Measurements from ENCODE around the gene TUBB. TPM values are rescaled to one million over a fixed set of nuclear protein-coding genes. Genes with fewer than 3 reads are reported as not detected.
A peak's percentile ranks its signal among the peaks of the same experiment; 100 is the strongest.

The TUBB gene
- total and polyA plus RNA-seq, 9 of the 15 experiments (the other 6 are each of a cell fraction or from before 2014, with no cell fraction given), result 971 to 2,870 (median 1,478) TPM

- no peaks in the 10 kb centered on the region for H3K9me1 ChIP-seq (ENCODE audit: control insufficient read depth, insufficient read depth, low read length)
- FAIRE-seq (peak; percentile 86), DNase-seq (ENCODE audit: extremely low read depth in 1 of 4, low spot score in 3 of 4) (peak; percentile 93 to 95 (median 94)), ATAC-seq (peak; percentile 68)
- ChIA-PET POLR2A (interaction anchor here (0.6 to 23.5 kb wide), 8 partner anchors 9 to 151 kb away, joined by 3 to 524 read pairs (median 3); partner anchors contain the start of genes MDC1, MRPS18B and TUBB), CTCF (ENCODE audit: low intra/inter-chr PET ratio) (no interaction called here)
- peak within 1 kb of the TSS; percentile 95 for H3K4me2 ChIP-seq (ENCODE audit: insufficient read depth, low read length)
- no peaks in the 10 kb centered on the region for H4K20me1 ChIP-seq (replicated peaks; ENCODE audit: control insufficient read depth, insufficient read depth, low read length)
- H3K9me3 ChIP-seq (replicated peaks; ENCODE audit: control insufficient read depth, insufficient read depth, low read depth, low read length), result no peaks in the 10 kb centered on the region
- peaks cover 44% of the 10 kb centered on the region for H3K79me2 ChIP-seq (ENCODE audit: control insufficient read depth, insufficient read depth, low read length)
- H2AFZ ChIP-seq (ENCODE audit: low read depth, low read length), result peak within 1 kb of the TSS; percentile 99
- TSS peak; percentile 78 for BruUV-seq (replicated peaks)
- in situ Hi-C loops (cut with MboI), result no loop called here
- H3K36me3 ChIP-seq (ENCODE audit: control insufficient read depth, insufficient read depth, low read length), result peaks cover 8% of the 10 kb centered on the region; the same call in 2 of the 3 replicates
- intact Hi-C loops (cut with micrococcal nuclease), result no loop called here
- H3K4me1 ChIP-seq (replicated peaks in 1 of 2; ENCODE audit: control insufficient read depth in 2 of 2, insufficient read depth in 2 of 2, low read length in 2 of 2), result peaks cover 33 to 54% of the 10 kb centered on the region in 2 experiments
- H3K9ac ChIP-seq (ENCODE audit: insufficient read depth in 1 of 2, low read depth in 2 of 2, low read length in 2 of 2), result peak within 1 kb of the TSS; percentile 74 to 92
- H3K27ac ChIP-seq (ENCODE audit: extremely low read depth, low read depth, low read length), result peak within 1 kb of the TSS; percentile 66
- H3K27me3 ChIP-seq (ENCODE audit: control insufficient read depth in 2 of 2, insufficient read depth in 2 of 2, low read length in 2 of 2), result no peaks in the 10 kb centered on the region
- under 1% methylated on average over 29 of the region's 40 CpGs for WGBS (ENCODE audit: insufficient coverage, low coverage, missing lambda C conversion rate)
- peak within 1 kb of the TSS; percentile 71 for H3K4me3 ChIP-seq
- no peak for TF ChIP-seq ESRRB (CRISPR knock-in tag; IDR thresholded peaks at IDR 0.05; ENCODE audit: borderline replicate concordance)
- peak; percentile 42 for TF ChIP-seq SMARCA4 (IDR thresholded peaks at IDR 0.05)
- TF ChIP-seq ZNF589 (CRISPR knock-in tag; IDR thresholded peaks at IDR 0.05; ENCODE audit: low read depth), result no peak
- TF ChIP-seq HMG20B (CRISPR knock-in tag; IDR thresholded peaks at IDR 0.05), result no peak
- peak; percentile 53 for TF ChIP-seq HMGN3 (IDR thresholded peaks at IDR 0.05; ENCODE audit: borderline replicate concordance, extremely low read depth, insufficient read length, low read depth, low read length)
- no peak for TF ChIP-seq SRSF1 (IDR thresholded peaks at IDR 0.05; ENCODE audit: low read depth, low read length)
- no peak for TF ChIP-seq ILK (tag; IDR thresholded peaks at IDR 0.05; ENCODE audit: borderline replicate concordance, low read depth)
- TF ChIP-seq SNAPC5 (CRISPR knock-in tag; IDR thresholded peaks at IDR 0.05), result no peak
- TF ChIP-seq CBX1 (IDR thresholded peaks at IDR 0.05; ENCODE audit: low read depth), result no peak
- TF ChIP-seq STAG1 (CRISPR knock-in tag; IDR thresholded peaks at IDR 0.05; ENCODE audit: borderline replicate concordance), result no peak
- TF ChIP-seq ZNF444 (CRISPR knock-in tag; IDR thresholded peaks at IDR 0.05), result no peak
- no peak for TF ChIP-seq ZNF449 (CRISPR knock-in tag; IDR thresholded peaks at IDR 0.05)
- TF ChIP-seq RFX5 (IDR thresholded peaks at IDR 0.05; ENCODE audit: low read depth, low read length), result no peak
- no peak for TF ChIP-seq ZNF124 (CRISPR knock-in tag; IDR thresholded peaks at IDR 0.05)
- TF ChIP-seq LCOR (CRISPR knock-in tag; IDR thresholded peaks at IDR 0.05), result no peak
- TF ChIP-seq ZNF253 (CRISPR knock-in tag; conservative IDR thresholded peaks at IDR 0.05), result no peak
- no peak for TF ChIP-seq ETV6 (IDR thresholded peaks at IDR 0.05; ENCODE audit: borderline replicate concordance in 1 of 2, low read depth in 2 of 2, low read length in 1 of 2)
- TF ChIP-seq ETV6 (CRISPR knock-in tag; IDR thresholded peaks at IDR 0.05; ENCODE audit: borderline replicate concordance), result no peak
- TF ChIP-seq ZNF717 (CRISPR knock-in tag; IDR thresholded peaks at IDR 0.05), result no peak
- TF ChIP-seq NFIC (IDR thresholded peaks at IDR 0.05), result no peak
- TF ChIP-seq HEY1 (CRISPR knock-in tag; IDR thresholded peaks at IDR 0.05; ENCODE audit: borderline replicate concordance), result no peak
Measured at GRCh38 chr6:30690403-30691207, 29.5 kb upstream of the TUBB start, which contains the start of gene NRM. Gene NRM, minus strand, starts transcription at chr6:30690984. Its CDS starts 10 bp downstream, at chr6:30690974.

Measured in K562 (cell line).